Ishikawa (cell line): ENCODE data around the gene PPP1R13L.

Source experiments
- CREB1 ChIP-seq: IDR thresholded peaks from 2 replicates; pipeline ENCODE4 v1.6.1; 2012; ENCODE audit warnings: low read depth
- TAF1 ChIP-seq: IDR thresholded peaks from 2 replicates; pipeline ENCODE4 v1.6.1; 2012; ENCODE audit warnings: low read depth, mild to moderate bottlenecking
- YY1 ChIP-seq: IDR thresholded peaks from 2 replicates; pipeline ENCODE4 v1.6.1; 2012; ENCODE audit warnings: low read depth

DNA sequence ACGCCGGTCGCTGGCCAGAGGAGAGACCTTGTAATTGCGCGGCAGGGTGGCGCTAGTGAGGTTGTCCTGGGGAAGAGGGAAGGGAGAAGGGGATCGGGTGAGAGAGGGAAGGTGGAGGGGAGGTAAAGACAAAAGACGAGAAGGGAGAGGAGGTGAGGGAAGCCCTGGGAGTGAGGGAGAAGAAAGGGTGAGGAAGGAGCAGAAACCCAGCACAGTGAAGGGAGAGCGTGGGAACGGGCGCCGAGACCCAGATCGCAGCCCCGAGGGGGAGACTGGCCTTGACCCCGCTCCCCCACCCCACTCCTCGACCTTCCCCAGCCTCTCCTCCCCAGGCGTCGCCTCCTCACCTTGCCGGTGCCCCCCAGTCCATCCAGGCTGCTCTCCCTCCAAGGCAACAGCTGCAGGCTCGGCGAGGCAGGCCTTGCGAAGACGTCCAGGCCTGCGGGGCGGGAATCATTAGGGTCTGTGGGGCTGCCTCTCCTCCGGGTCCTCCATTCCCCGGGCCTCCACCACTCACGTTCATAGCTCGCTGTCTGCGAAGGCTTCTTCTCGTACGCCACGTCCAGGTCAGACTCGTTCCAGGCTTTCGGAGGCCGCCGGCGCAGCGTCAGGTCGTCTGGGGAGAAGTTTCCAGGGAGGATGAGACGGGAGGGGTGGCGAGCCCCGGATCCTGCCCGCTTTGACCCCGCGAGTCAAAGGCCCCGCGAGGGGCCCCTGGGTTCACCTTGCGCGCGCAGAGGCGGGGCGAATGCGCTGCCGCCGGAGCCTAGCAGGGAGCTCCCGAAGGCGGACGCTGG, 8.8 kb downstream of the PPP1R13L start:
- TF ChIP-seq YY1 = no peak
- no peak for TF ChIP-seq TAF1
- no peak for TF ChIP-seq CREB1
